Fibroblast of pulmonary artery (primary cell): Measurements from ENCODE around the gene GJA4.
"Not testable (repeated sequence)": the region's sequence is repeated elsewhere in the genome, so short reads cannot be mapped to it uniquely, and the experiment has no call there.

Source experiments
- DNase-seq: peaks from one replicate; pipeline ENCODE4 v3.0.0-alpha.2; 2010; ENCODE audit warnings: low read depth
- H3K4me3 ChIP-seq: replicated peaks from 2 replicates; pipeline ENCODE4 v1.5.1; 2011; ENCODE audit warnings: low read depth, mild to moderate bottlenecking, control low read depth, low read length, moderate library complexity
- TF ChIP-seq, protein P1 (sequence below): IDR thresholded peaks from 2 replicates; pipeline ENCODE4 v1.5.1; 2011; ENCODE audit warnings: mild to moderate bottlenecking, control low read depth, low read length, inconsistent platforms; ENCODE audit errors: missing control alignments

GJA4 gene

GRCh38 chr1:34768856-34769255, 23.9 kb upstream of the GJA4 start:
- H3K4me3 ChIP-seq = no peak overlapping the region
- TF ChIP-seq, protein P1, sequence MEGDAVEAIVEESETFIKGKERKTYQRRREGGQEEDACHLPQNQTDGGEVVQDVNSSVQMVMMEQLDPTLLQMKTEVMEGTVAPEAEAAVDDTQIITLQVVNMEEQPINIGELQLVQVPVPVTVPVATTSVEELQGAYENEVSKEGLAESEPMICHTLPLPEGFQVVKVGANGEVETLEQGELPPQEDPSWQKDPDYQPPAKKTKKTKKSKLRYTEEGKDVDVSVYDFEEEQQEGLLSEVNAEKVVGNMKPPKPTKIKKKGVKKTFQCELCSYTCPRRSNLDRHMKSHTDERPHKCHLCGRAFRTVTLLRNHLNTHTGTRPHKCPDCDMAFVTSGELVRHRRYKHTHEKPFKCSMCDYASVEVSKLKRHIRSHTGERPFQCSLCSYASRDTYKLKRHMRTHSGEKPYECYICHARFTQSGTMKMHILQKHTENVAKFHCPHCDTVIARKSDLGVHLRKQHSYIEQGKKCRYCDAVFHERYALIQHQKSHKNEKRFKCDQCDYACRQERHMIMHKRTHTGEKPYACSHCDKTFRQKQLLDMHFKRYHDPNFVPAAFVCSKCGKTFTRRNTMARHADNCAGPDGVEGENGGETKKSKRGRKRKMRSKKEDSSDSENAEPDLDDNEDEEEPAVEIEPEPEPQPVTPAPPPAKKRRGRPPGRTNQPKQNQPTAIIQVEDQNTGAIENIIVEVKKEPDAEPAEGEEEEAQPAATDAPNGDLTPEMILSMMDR = no peak
- no peak for DNase-seq

- H3K4me3 ChIP-seq = no peak overlapping the region
- no peak for DNase-seq
- TF ChIP-seq, protein P1 = no peak
These were observed 21.8 kb upstream of the GJA4 start for GRCh38 chr1:34770891-34771504.

GRCh38 chr1:34771573-34772371, 21.0 kb upstream of the GJA4 start:
- TF ChIP-seq, protein P1 = no peak
- H3K4me3 ChIP-seq = no peak overlapping the region
- DNase-seq = no peak

DNA sequence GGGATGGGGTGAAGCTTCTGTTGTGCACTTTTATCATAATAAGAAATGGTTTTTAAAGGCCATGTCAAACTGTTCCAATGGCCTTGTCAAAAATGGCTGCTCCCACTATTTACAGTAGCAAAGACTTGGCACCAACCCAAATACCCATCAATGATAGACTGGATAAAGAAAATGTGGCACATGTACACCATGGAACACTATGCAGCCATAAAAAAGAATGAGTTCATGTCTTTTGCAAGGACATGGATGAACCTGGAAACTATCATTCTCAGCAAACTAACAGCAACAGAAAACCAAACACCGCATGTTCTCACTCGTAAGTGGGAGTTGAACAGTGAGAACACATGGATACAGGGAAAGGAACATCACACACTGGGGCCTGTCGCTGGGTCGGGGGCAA, 19.7 kb upstream of the GJA4 start:
- not testable (repeated sequence) for H3K4me3 ChIP-seq, DNase-seq

- no peak overlapping the region for H3K4me3 ChIP-seq
- TF ChIP-seq, protein P1 = no peak
- DNase-seq = no peak
These were observed 17.8 kb upstream of the GJA4 start for GRCh38 chr1:34774957-34775356.

DNA sequence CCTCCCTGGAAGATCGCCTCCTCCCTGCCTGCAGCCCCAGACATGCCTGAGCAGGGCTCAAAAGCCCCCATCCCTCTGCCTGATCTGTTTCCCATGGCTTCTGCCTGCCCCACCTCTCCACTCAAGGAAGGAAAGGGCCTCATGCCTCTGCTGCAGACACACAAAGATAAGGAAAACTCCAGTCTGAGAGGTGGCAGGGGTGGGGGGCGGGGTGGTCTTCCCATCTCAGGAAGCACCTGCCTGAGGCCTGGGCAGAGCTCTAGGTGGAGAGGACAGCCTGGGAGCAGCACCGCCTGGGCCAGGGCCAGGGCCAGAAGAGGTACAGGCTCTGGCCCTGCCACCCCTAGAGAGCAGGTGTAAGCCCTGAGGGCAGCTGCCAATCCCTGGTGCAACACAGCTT, 15.9 kb upstream of the GJA4 start:
- no peak for DNase-seq
- H3K4me3 ChIP-seq = no peak overlapping the region
- TF ChIP-seq, protein P1 = no peak

GRCh38 chr1:34777519-34778321, 15.1 kb upstream of the GJA4 start:
- DNase-seq = no peak
- TF ChIP-seq, protein P1 = no peak
- no peak overlapping the region for H3K4me3 ChIP-seq
